ENCODE results near the gene ITGA3.

DNA sequence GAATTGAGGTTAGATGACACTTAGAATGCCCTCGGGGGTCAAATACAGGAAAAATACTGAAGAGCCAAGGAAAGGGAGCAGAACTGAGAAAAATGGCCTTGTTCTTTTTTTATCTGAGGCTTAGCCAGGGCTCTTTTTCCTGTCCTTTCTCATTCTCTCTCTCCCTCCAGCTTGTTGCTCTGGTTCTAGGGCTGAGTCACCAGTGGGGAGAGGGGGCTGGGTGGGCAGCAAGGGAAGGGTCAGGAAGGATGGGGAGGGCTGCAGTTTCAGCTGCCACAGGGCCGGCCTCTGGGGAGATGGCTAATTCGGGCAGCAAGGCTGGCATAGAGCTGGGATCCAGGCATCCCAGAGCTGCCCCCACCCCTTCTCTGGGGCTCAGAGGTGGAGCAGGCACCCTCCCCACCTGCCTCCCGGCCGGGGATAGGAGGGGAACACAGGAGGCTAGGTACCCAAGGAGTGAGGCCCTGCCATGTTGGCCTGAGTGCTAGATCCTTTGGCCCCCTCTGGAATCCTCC, 3.9 kb downstream of the ITGA3 start:
- no peak for TF ChIP-seq EZH2 (IDR thresholded peaks at IDR 0.05; ENCODE audit: insufficient read depth, poor library complexity, severe bottlenecking)
- TF ChIP-seq EZH2phosphoT487 (IDR thresholded peaks at IDR 0.05; ENCODE audit: insufficient read depth, low read depth) = no peak
